ENCODE measurements around the gene URB2.
"Not testable (repeated sequence)": the region's sequence is repeated elsewhere in the genome, so short reads cannot be mapped to it uniquely, and the experiment has no call there.

The URB2 gene

GRCh38 chr1:229694053-229694693 lies 68.1 kb downstream of the URB2 start:
- DNase-seq (ENCODE audit: low read depth) = peak; percentile 94
- TF ChIP-seq, protein P1, sequence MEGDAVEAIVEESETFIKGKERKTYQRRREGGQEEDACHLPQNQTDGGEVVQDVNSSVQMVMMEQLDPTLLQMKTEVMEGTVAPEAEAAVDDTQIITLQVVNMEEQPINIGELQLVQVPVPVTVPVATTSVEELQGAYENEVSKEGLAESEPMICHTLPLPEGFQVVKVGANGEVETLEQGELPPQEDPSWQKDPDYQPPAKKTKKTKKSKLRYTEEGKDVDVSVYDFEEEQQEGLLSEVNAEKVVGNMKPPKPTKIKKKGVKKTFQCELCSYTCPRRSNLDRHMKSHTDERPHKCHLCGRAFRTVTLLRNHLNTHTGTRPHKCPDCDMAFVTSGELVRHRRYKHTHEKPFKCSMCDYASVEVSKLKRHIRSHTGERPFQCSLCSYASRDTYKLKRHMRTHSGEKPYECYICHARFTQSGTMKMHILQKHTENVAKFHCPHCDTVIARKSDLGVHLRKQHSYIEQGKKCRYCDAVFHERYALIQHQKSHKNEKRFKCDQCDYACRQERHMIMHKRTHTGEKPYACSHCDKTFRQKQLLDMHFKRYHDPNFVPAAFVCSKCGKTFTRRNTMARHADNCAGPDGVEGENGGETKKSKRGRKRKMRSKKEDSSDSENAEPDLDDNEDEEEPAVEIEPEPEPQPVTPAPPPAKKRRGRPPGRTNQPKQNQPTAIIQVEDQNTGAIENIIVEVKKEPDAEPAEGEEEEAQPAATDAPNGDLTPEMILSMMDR (conservative IDR thresholded peaks at IDR 0.05; ENCODE audit: control insufficient read depth, insufficient read depth, low read depth, low read length) = no peak
- H3K4me3 ChIP-seq (ENCODE audit: control insufficient read depth, low read depth, low read length) = no peak overlapping the region

- DNase-seq (ENCODE audit: low read depth) = no peak
- TF ChIP-seq, protein P1 (conservative IDR thresholded peaks at IDR 0.05; ENCODE audit: control insufficient read depth, insufficient read depth, low read depth, low read length) = no peak
- H3K4me3 ChIP-seq (ENCODE audit: control insufficient read depth, low read depth, low read length) = no peak overlapping the region
Measured at GRCh38 chr1:229696385-229696784, 70.3 kb downstream of the URB2 start.

- DNase-seq (ENCODE audit: low read depth) = peak; percentile 17
- TF ChIP-seq, protein P1 (conservative IDR thresholded peaks at IDR 0.05; ENCODE audit: control insufficient read depth, insufficient read depth, low read depth, low read length) = no peak
- no peak overlapping the region for H3K4me3 ChIP-seq (ENCODE audit: control insufficient read depth, low read depth, low read length)
Measured at GRCh38 chr1:229699613-229700267, 73.7 kb downstream of the URB2 start.

DNA sequence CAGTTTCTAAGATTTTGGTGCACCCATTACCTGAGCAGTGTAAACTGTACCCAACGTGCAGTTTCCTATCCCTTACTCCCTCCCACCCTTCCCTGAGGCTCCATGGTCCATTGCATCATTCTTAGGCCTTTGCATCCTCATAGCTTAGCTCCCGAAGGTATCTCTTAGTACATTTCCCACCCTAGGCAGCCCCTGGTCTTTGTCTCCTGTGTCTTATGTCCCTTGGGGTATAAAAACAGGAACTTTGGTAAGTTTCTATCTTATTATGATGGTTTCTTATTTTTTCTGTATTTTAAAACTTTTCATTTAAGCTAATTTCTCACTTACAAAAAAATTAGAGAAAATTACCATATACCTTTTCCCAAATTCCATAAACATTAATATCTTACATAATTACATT lies 78.1 kb downstream of the URB2 start:
- no peak for DNase-seq (ENCODE audit: low read depth)
- no peak overlapping the region for H3K4me3 ChIP-seq (ENCODE audit: control insufficient read depth, low read depth, low read length)
- TF ChIP-seq, protein P1 (conservative IDR thresholded peaks at IDR 0.05; ENCODE audit: control insufficient read depth, insufficient read depth, low read depth, low read length) = no peak

DNA sequence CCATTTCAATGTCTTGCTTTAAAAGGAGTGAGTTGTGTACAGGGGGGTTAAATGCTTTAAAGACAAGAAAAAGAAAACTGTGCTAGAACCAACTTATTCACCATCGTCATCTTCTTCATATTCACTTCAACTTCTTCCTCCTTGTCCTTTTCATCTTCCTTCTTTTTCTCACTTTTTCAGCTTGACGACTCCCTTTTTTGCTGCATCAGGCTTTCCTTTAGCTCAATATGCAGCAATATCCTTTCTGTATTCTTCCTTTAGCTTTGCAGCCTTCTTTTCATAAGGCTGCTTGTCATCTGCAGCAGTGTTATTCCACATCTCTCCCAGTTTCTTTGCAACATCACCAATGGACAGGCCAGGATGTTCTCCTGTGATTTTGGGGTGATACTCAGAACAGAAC lies 79.1 kb downstream of the URB2 start:
- not testable (repeated sequence) for H3K4me3 ChIP-seq (ENCODE audit: control insufficient read depth, low read depth, low read length); DNase-seq (ENCODE audit: low read depth)

- not testable (repeated sequence) for DNase-seq (ENCODE audit: low read depth)
Measured at GRCh38 chr1:229707127-229707526, 81.1 kb downstream of the URB2 start.

GRCh38 chr1:229709500-229710013 lies 83.5 kb downstream of the URB2 start:
- H3K4me3 ChIP-seq (ENCODE audit: control insufficient read depth, low read depth, low read length) = no peak overlapping the region
- peak; percentile 45 for DNase-seq (ENCODE audit: low read depth)
- TF ChIP-seq, protein P1 (conservative IDR thresholded peaks at IDR 0.05; ENCODE audit: control insufficient read depth, insufficient read depth, low read depth, low read length) = no peak

More at GRCh38 chr1:229707127-229707526, 81.1 kb downstream of the URB2 start:
- H3K4me3 ChIP-seq (ENCODE audit: control insufficient read depth, low read depth, low read length) = not testable (repeated sequence)
